ENCODE measurements around the gene ANKRD27. TPM values are rescaled to one million over a fixed set of nuclear protein-coding genes. Genes with fewer than 3 reads are reported as not detected.
A peak's percentile ranks its signal among the peaks of the same experiment; 100 is the strongest.

The ANKRD27 gene
- total RNA-seq, 4 donors from 2014 or later, result 22.7 to 38.5 (median 30.1) TPM

GRCh38 chr19:32692727-32693061, 17.7 kb upstream of the ANKRD27 start:
- DNase-seq (ENCODE audit: low spot score) (no peak), ATAC-seq (ENCODE audit: low FRiP score) (no peak)
- no peak for TF ChIP-seq CTCF (IDR thresholded peaks at IDR 0.05)

- DNase-seq (ENCODE audit: low spot score) (no peak), ATAC-seq (ENCODE audit: low FRiP score) (peak; percentile 79)
- TF ChIP-seq CTCF (IDR thresholded peaks at IDR 0.05), result no peak
Observed at GRCh38 chr19:32691952-32692726, 17.2 kb upstream of the ANKRD27 start.

- peak; percentile 96 for ATAC-seq (ENCODE audit: low FRiP score)
- peak; percentile 29 for DNase-seq (ENCODE audit: low spot score)
- no peak for TF ChIP-seq CTCF (IDR thresholded peaks at IDR 0.05)
Observed at GRCh38 chr19:32691291-32691951, 16.4 kb upstream of the ANKRD27 start, which contains the start of gene NUDT19. NUDT19 (plus strand) TSS chr19:32691821; CDS start chr19:32691961, 140 bp downstream.

- ATAC-seq (ENCODE audit: low FRiP score), result no peak
- no peak for DNase-seq (ENCODE audit: low spot score)
- TF ChIP-seq CTCF (IDR thresholded peaks at IDR 0.05), result no peak
Observed at GRCh38 chr19:32688311-32688710, 13.3 kb upstream of the ANKRD27 start.

GRCh38 chr19:32687681-32688080, 12.7 kb upstream of the ANKRD27 start:
- no peak for TF ChIP-seq CTCF (IDR thresholded peaks at IDR 0.05)
- no peak for DNase-seq (ENCODE audit: low spot score)
- no peak for ATAC-seq (ENCODE audit: low FRiP score)

GRCh38 chr19:32686847-32687475, 12.0 kb upstream of the ANKRD27 start:
- no peak for ATAC-seq (ENCODE audit: low FRiP score)
- no peak for TF ChIP-seq CTCF (IDR thresholded peaks at IDR 0.05)
- DNase-seq (ENCODE audit: low spot score), result no peak
